MG63 (cell line): ENCODE results near the gene RFESD. TPM values are rescaled to one million over a fixed set of nuclear protein-coding genes. Genes with fewer than 3 reads are reported as not detected.
"Not testable (repeated sequence)": the region's sequence is repeated elsewhere in the genome, so short reads cannot be mapped to it uniquely, and the experiment has no call there.

ENCODE experiments used
- DNase-seq: peaks from one replicate; pipeline ENCODE4 v3.0.0-alpha.2; 2020
- H3K27me3 ChIP-seq: fragments of 250-450 bp; sonication (Bioruptor Pico); 2 replicates; pipeline ENCODE4 v1.5.1; 2020; ENCODE audit warnings: mild to moderate bottlenecking, moderate library complexity
- H3K36me3 ChIP-seq: fragments of 250-450 bp; sonication (Bioruptor Pico); 2 replicates; pipeline ENCODE4 v1.5.1; 2020; ENCODE audit warnings: mild to moderate bottlenecking, moderate library complexity
- H3K4me3 ChIP-seq: fragments of 250-450 bp; sonication (Bioruptor Pico); 2 replicates; pipeline ENCODE4 v1.5.1; 2020; ENCODE audit warnings: mild to moderate bottlenecking, moderate library complexity
- H3K9me3 ChIP-seq: fragments of 250-450 bp; sonication (Bioruptor Pico); 2 replicates; pipeline ENCODE4 v1.5.1; 2020; ENCODE audit warnings: mild to moderate bottlenecking, moderate library complexity
- total RNA-seq: library from RNA; depleted of rRNA; stranded (reverse); fragments of >200 nt; shearing (Covaris generic); gene quantifications from 2 replicates; pipeline ENCODE4 v1.2.3, GENCODE V29; 2014; ENCODE audit warnings: low replicate concordance

RFESD gene
- total RNA-seq, 1 experiment from 2014 or later, result 2.2 TPM

DNA sequence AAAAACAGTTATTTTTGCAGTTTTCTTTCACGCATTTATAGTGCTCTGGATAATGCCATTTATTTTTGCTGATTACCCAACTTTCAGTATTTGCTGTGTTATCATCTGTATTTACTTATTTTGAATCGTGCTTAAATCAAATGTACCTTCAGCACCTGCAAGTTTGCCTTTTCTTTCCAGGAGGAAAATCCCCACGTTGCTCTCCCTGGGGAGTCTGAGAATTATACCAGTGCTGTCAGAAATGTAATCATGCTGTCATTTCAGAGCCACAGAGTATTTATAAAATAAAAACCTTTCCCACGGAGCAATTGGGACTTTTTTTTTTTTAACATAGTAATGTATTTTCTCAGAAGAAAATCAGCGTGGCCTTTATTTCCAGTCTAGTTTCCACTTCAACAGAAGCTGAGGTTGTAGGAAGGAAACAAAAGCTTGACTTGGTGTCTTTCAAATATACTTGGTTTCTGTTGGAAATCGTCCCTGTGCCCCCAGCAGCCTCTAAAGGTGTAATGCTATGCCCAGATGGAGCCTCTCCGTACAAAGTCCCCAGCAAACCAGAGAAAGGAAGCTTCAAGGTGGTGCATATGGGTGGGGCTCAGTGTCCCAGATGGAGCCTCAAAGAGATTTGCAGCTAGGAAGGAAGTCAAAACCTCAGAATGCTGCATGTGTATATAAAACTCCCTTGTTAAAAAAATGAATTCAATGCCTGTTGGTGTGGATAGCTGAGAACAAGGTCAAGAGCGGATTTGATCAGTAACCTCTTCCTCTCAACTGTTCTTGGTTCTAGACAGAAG is 24.5 kb upstream of the RFESD start:
- no peak for DNase-seq
- Histone ChIP-seq H3K4me3 (no peak overlapping the region), H3K9me3 (no peaks in the 10 kb centered on the region), H3K27me3 (no peaks in the 10 kb centered on the region), H3K36me3 (no peaks in the 10 kb centered on the region)

DNA sequence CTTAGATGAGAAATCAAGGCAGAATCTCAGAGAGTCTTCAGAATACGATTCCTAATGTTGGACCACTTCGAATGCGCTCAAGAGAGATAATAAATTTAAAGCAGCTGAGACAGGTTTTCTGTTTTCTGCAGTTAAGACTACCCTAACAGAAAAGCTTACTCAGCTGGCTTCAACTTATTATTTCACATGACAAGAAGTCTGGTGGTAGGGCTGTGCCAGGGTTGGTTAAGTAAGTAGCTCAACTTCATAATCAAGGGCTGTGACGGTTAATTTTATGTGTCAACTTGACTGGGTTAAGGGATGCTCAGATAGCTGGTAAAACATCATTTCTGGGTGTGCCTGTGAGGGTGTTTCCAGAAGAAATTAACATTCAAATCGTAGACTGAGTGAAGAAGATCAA is 22.9 kb upstream of the RFESD start:
- Histone ChIP-seq H3K27me3 (no peaks in the 10 kb centered on the region), H3K36me3 (no peaks in the 10 kb centered on the region), H3K4me3 (no peak overlapping the region), H3K9me3 (no peaks in the 10 kb centered on the region)
- DNase-seq, result no peak

DNA sequence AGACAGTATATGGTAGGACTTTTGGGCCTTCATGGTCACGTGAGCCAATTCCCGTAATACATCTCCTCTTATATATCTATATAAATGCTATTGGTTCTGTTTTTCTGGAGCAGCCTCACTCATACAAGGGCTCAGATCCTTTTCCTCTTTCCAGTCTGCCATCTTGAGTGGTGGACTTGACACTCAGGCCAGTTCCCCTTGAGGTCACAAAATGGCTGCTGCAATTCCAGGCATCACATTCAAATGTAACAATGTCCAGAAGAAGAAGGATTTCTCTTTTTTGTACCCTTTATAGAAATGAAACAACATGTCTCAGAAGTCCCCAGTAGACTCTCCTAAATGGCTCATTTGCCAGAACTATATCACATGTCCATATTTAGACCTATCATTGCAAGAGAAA is 22.2 kb upstream of the RFESD start:
- Histone ChIP-seq H3K27me3 (no peaks in the 10 kb centered on the region), H3K4me3 (no peak overlapping the region), H3K36me3 (no peaks in the 10 kb centered on the region), H3K9me3 (no peaks in the 10 kb centered on the region)
- DNase-seq, result no peak

DNA sequence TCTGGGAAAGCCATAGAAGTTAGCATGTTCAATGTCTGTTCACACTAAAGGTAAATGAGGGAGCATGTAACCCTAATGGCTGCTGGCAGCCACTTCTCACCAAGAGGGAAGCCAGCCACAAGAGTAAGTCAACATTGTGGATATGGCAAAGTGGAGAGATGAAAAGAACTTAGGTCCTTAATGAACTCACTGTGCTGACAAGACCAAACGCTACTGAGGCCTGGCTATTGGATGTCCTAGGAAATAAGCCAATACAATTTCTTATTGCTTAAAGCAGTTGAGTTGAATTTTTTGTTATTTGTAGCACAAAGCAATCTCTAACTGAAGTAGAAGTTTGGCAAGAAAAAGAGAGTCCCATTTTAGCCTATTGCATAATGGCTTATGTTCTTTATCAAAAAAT is 19.9 kb upstream of the RFESD start:
- no peaks in the 10 kb centered on the region for H3K36me3 ChIP-seq
- H3K4me3 ChIP-seq, result no peak overlapping the region
- H3K9me3 ChIP-seq, result no peaks in the 10 kb centered on the region
- H3K27me3 ChIP-seq, result no peaks in the 10 kb centered on the region
- DNase-seq, result no peak

DNA sequence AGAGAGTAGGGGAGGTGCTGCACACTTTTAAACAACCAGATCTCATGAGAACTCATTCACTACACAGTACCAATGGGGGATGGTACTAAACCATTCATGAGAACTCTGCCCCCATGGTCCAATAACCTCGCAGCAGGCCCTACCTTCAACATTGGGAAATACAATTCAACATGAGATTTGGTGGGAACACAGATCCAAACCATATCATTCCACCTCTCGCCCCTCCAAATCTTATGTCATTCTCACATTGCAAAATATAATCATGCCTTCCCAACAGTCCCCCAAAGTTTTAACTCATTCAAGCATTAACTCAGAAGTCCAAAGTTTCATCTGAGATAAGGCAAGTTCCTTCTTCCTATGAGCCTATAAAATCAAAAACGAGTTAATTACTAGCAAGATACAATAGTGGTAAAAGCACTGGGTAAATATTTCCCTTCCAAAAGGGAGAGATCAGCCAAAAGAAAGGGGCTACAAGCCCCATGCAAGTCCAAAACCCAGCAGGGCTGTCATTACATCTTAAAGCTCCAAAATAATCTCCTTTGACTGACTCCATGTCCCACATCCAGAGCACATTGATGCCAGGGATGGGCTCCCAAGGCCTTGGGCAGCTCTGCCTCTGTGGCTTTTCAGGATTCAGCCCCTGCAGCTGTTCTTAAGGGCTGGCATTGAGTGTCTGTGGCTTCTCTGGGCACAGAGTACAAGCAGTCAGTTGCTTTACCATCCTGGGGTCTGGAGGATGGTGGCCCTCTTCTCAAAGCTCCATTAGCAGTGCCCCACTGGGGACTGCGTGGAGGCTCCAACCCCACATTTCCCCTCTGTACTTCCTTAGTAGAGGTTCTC is 18.4 kb upstream of the RFESD start:
- Histone ChIP-seq H3K27me3 (no peaks in the 10 kb centered on the region), H3K4me3 (no peak overlapping the region), H3K9me3 (no peaks in the 10 kb centered on the region), H3K36me3 (no peaks in the 10 kb centered on the region)
- DNase-seq, result no peak

DNA sequence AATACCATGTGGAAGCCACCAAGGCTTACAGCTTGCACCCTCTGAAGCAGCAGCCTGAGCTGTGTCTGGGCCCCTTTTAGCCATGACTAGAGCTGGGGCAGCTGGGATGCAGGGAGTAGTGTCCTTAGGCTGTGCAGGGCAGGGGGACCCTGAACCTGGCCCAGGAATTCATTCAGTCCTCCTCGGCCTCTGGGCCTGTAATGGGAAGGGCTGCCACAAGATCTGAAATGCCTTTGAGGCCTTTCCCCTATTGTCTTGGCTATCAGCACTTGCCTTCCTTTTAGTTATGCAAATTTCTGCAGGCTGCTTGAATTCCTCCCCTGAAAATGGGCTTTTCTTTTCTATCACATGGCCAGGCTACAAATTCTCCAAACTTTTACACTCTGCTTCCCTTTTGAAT is 17.6 kb upstream of the RFESD start:
- no peaks in the 10 kb centered on the region for H3K27me3 ChIP-seq
- DNase-seq, result no peak
- no peak overlapping the region for H3K4me3 ChIP-seq
- no peaks in the 10 kb centered on the region for H3K9me3 ChIP-seq
- no peaks in the 10 kb centered on the region for H3K36me3 ChIP-seq

DNA sequence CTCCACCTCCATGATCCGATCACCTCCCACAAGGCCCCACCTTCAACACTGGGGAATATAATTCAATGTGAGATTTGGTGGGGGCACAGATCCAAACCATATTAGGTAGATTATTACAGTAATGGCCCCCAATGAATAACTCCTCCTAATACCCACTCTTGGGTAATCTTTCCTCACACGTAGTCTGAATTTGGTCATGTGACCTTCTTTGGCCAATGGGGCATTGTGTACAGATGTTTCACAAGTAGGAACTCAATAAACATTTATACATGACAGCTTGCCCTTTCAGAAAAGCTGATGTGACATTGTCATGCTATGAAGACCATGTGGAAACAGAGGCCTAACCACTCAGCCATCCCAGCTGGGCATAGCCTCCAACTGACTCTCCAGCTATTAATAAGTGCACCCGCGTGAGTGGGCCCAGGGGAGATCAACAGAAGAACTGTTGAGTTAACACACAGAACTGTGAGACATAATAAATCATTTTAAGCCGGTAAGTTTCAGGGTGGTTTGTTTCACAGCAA is 16.1 kb upstream of the RFESD start:
- DNase-seq, result no peak
- H3K27me3 ChIP-seq, result no peaks in the 10 kb centered on the region
- H3K4me3 ChIP-seq, result no peak overlapping the region
- H3K9me3 ChIP-seq, result no peaks in the 10 kb centered on the region
- no peaks in the 10 kb centered on the region for H3K36me3 ChIP-seq

DNA sequence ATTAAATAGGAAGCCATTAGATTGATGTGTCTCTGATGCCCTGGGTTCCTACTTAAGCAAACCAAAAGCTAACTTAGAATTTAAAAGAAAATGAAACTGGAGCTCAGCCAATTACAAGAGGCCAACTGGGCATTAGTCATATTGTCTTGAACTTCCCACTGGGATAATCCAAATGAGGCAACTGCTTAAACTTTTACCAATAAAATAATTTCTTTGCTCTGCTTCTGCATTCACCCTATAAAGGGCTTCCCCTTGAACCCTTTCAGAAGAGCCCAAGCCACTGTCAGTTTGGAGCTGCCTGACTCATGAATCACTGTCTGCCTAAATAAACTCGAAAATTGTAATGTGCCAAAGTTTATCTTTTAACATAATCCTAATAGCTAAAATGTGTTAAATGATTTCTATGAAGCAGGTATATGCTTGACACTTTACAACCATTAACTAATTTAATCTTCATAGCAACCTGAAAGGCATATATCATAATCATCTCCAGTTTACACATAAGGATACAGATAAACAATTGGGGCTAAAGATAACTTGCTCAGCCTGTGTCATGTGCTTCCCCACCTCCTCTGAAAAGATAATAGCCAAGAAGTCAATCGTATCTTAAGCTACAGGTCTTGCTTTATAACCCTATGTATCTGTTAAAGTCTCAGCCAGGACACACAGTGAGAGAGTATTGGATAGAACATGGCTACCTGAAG is 15.2 kb upstream of the RFESD start:
- peak; percentile 56 for DNase-seq
- H3K36me3 ChIP-seq, result no peaks in the 10 kb centered on the region

DNA sequence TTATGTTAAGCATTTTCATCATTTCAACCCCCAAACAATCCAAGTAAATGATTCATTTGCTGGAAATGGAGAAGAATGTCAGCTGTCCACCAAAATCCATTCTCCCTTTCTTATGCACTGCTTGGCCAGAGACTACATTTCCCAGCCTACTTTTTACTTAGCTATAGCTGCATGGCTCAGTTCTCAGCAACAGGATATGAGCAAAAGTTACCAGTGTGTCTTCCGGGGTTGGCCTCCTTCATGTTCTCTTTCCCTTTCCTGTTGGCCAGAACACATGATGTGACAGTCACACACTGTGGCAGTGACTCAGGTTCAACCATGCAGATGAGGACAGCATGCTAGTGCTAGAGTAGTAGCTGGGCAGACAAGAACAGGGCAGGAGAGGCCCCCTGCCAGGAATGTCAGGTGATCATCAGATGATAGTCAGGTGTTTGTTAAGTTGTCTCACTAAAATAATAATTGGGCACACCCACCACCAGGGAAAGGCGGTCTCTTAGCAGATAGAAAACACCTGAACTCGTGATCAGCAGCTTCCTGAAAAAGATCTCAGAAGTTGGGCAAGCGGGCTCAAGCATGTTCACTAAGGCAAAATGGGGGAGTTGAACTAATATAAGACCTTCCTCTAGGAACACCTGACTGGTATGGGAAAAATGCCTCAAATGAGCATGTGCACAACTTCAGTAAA is 14.4 kb upstream of the RFESD start:
- H3K36me3 ChIP-seq, result no peaks in the 10 kb centered on the region
- peak; percentile 82 for DNase-seq
- H3K4me3 ChIP-seq, result no peak overlapping the region
- H3K27me3 ChIP-seq, result no peaks in the 10 kb centered on the region
- H3K9me3 ChIP-seq, result no peaks in the 10 kb centered on the region

More for the DNA sequence above, 15.2 kb upstream of the RFESD start:
- H3K9me3 ChIP-seq, result no peaks in the 10 kb centered on the region
- no peaks in the 10 kb centered on the region for H3K27me3 ChIP-seq
- no peak overlapping the region for H3K4me3 ChIP-seq

DNA sequence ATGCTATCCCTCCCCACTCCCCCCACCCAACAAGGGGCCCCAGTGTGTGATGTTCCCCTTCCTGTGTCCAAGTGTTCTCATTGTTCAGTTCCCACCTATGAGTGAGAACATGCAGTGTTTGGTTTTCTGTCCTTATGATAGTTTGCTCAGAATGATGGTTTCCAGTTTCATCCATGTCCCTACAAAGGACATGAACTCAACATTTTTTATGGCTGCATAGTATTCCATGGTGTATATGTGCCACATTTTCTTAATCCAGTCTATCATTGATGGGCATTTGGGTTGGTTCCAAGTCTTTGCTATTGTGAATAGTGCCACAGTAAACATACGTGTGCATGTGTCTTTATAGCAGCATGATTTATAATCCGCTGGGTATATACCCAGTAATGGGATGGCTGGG is 13.6 kb upstream of the RFESD start:
- H3K36me3 ChIP-seq, H3K27me3 ChIP-seq, H3K4me3 ChIP-seq, H3K9me3 ChIP-seq, DNase-seq: not testable (repeated sequence)

DNA sequence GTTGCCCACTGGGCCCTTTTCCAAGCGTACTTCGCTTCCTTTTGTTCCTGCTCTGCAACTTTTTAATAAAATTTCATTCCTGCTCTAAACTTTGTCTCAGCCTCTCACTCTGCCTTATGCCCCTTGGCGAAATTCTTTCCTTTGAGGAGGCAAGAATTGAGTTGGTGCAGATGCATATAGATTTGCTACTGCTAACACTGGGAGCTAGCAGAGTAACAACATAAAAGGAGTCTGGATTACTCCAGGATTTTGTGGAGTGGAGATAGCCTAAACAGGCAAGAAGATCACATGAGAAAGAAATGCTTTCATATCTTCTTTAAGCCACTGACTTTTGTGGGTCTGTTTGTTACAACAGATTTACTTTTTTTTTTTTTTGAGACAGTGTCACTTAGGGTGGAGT is 12.9 kb upstream of the RFESD start:
- H3K27me3 ChIP-seq, result peaks cover 3% of the 10 kb centered on the region; the same call in 1 of the 2 replicates
- no peak overlapping the region for H3K4me3 ChIP-seq
- no peaks in the 10 kb centered on the region for H3K9me3 ChIP-seq
- no peak for DNase-seq
- no peaks in the 10 kb centered on the region for H3K36me3 ChIP-seq

DNA sequence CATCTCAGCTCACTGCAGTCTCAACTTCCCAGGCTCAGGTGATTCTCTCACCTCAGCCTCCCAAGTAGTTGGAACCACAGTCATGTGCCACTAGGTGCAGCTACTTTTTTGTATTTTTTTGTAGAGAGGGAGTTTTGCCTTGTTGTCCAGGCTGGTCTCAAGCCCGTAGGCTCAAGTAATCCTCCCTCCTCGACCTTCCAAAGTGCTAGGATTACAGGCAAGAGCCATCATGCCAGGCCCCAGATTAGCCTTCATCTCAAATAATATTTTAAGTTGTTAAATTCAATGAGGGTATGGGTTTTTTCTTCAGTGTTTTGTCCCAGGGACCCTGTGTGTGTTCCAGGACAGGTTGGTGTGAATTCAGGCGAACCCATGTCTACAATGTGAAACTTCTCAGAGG is 12.5 kb upstream of the RFESD start:
- H3K9me3 ChIP-seq, result no peaks in the 10 kb centered on the region
- peaks cover 3% of the 10 kb centered on the region; the same call in 1 of the 2 replicates for H3K27me3 ChIP-seq
- no peak for DNase-seq
- H3K36me3 ChIP-seq, result no peaks in the 10 kb centered on the region
- H3K4me3 ChIP-seq, result no peak overlapping the region

DNA sequence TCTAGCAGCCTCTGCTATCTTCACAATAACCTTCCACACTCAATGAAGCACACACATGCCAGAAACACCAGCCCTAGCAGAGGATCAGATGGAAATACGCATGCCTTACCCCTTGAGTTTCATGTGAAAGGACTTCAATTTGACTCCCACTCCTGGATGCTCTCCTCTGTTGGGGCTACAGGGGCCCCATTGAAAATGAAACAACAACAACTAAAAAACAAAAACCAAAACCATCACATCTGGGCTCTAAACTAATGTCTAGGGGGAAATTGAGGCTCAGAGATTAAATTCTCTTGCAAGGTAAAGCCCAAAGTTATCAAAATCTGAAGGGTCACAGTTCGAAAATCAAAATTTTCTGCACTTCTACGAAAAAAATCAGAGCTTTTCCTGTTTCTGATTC is 7.9 kb upstream of the RFESD start:
- peaks cover 3% of the 10 kb centered on the region; the same call in 1 of the 2 replicates for H3K27me3 ChIP-seq
- H3K4me3 ChIP-seq, result no peak overlapping the region
- no peaks in the 10 kb centered on the region for H3K36me3 ChIP-seq
- no peak for DNase-seq
- no peaks in the 10 kb centered on the region for H3K9me3 ChIP-seq

DNA sequence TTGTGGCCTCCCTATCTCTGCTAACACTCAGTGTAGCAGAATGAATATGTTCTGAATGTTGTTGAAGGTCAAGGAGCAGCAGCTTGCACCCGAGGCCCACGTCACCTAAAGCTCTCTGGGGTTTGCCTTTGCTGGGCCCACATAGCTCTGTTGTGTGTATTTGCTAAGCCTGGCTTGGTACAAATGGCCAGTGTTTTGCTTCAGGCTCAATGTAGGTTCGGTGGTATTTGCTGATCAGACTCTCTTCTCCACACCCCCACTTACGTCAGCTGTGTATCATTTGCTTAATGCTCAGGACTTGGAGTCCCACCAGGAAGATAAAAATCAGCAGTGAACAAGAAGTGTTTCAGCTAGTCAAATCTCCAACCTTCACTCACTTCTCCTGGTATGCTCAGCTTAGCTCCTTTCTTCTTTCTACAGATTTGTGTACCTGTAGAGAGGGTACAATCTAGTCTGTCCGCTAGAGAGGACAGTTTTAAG is 4.8 kb upstream of the RFESD start:
- no peak for DNase-seq
- Histone ChIP-seq H3K9me3 (no peaks in the 10 kb centered on the region), H3K27me3 (peaks cover 3% of the 10 kb centered on the region; the same call in 1 of the 2 replicates), H3K4me3 (no peak overlapping the region), H3K36me3 (no peaks in the 10 kb centered on the region)

DNA sequence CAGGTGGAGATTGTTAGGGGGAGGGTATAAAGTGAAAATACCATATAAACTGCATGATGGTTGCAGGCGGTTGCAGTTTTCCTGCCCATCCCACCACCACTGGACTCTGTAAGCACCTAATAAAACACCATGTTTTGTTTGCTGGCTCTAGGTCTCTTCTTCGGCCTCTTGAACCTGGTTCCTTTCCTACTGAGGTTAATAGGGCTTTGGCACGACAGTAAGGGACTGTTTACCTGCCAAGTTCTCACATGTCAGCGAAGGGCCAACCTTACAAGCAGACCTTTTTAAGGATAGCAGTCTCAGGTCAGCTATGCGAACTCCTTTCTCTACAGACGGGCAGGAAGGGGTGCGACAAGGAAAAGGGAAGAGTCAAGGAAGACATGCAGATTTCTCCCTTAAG is 3.4 kb upstream of the RFESD start:
- no peaks in the 10 kb centered on the region for H3K36me3 ChIP-seq
- H3K4me3 ChIP-seq, result no peak overlapping the region

DNA sequence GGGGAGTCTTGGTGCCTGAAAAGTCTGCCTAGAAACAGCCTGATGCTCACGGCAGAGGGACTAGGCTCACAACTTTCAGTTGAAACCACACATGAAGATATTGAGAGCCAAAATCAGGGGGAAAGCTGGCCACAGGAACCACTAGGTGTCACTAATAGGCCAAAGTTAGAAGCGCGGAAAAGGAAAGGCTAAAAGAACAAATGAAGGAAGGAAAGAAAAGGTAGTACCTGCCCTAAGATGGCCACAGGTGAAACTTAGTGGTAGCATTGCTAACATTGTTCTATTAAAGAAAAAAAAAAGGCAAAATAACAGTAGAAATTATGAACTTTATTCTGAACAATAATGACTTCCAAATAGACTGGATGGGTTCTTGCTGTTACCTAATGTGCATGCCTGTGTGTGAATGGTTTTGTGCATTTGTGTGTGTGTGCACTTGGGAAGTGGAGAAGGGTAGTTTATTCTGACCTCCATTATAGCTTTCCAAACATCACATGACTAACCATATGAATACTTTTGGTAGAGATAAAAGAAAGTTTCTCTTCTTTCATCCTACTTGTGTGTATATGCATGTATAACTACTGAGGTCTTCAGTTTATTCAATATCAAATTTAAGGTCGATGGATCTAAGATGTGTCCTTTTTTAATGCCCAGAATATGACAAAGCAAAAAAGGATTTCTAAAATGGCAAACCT is 2.1 kb upstream of the RFESD start:
- Histone ChIP-seq H3K4me3 (no peak overlapping the region), H3K9me3 (no peaks in the 10 kb centered on the region), H3K27me3 (no peaks in the 10 kb centered on the region), H3K36me3 (no peaks in the 10 kb centered on the region)
- peak; percentile 43 for DNase-seq

More for the DNA sequence above, 3.4 kb upstream of the RFESD start:
- no peak for DNase-seq
- H3K9me3 ChIP-seq, result no peaks in the 10 kb centered on the region
- peaks cover 2% of the 10 kb centered on the region; the same call in 1 of the 2 replicates for H3K27me3 ChIP-seq
